ENCODE results near the gene PMEPA1. TPM values are rescaled to one million over a fixed set of nuclear protein-coding genes. Genes with fewer than 3 reads are reported as not detected.
A peak's percentile ranks its signal among the peaks of the same experiment; 100 is the strongest.

The PMEPA1 gene
- polyA plus RNA-seq, 3 donors from 2014 or later: not detected

GRCh38 chr20:57691699-57692098, 18.1 kb downstream of the PMEPA1 start:
- no peaks in the 10 kb centered on the region for H3K9me3 Mint-ChIP-seq
- H3K4me3 Mint-ChIP-seq: no peak overlapping the region
- no peak overlapping the region for H3K27ac Mint-ChIP-seq
- peaks cover 0 to 2% of the 10 kb centered on the region in 2 donors for H3K4me1 Mint-ChIP-seq
- DNase-seq: no peak
- no peaks in the 10 kb centered on the region for H3K36me3 Mint-ChIP-seq
- peaks cover 0 to 9% (median 2%) of the 10 kb centered on the region in 3 donors for H3K27me3 Mint-ChIP-seq (ENCODE audit: low read depth in 3 of 3)

- DNase-seq: no peak
- H3K27ac Mint-ChIP-seq: no peak overlapping the region
- H3K27me3 Mint-ChIP-seq (ENCODE audit: low read depth in 3 of 3): peaks cover 0 to 8% (median 4%) of the 10 kb centered on the region in 3 donors
- H3K9me3 Mint-ChIP-seq: no peaks in the 10 kb centered on the region
- H3K4me1 Mint-ChIP-seq: peaks cover 0 to 2% of the 10 kb centered on the region in 2 donors
- no peak overlapping the region for H3K4me3 Mint-ChIP-seq
- H3K36me3 Mint-ChIP-seq: no peaks in the 10 kb centered on the region
These were observed 19.3 kb downstream of the PMEPA1 start for GRCh38 chr20:57690525-57690924.

- Mint-ChIP-seq H3K27ac (no peak overlapping the region), H3K4me3 (no peak overlapping the region), H3K9me3 (no peaks in the 10 kb centered on the region), H3K4me1 (peaks cover 0 to 2% of the 10 kb centered on the region in 2 donors), H3K36me3 (no peaks in the 10 kb centered on the region), H3K27me3 (ENCODE audit: low read depth in 3 of 3) (peaks cover 0 to 6% (median 4%) of the 10 kb centered on the region in 3 donors)
- DNase-seq: no peak
These were observed 19.9 kb downstream of the PMEPA1 start for GRCh38 chr20:57689745-57690481.

GRCh38 chr20:57688864-57689263, 21.0 kb downstream of the PMEPA1 start:
- DNase-seq: no peak
- H3K4me3 Mint-ChIP-seq: no peak overlapping the region
- peaks cover 0 to 6% (median 2%) of the 10 kb centered on the region in 3 donors for H3K27me3 Mint-ChIP-seq (ENCODE audit: low read depth in 3 of 3)
- peaks cover 0 to 2% of the 10 kb centered on the region in 2 donors for H3K4me1 Mint-ChIP-seq
- no peaks in the 10 kb centered on the region for H3K36me3 Mint-ChIP-seq
- H3K27ac Mint-ChIP-seq: no peak overlapping the region
- H3K9me3 Mint-ChIP-seq: no peaks in the 10 kb centered on the region

- peaks cover 0 to 2% of the 10 kb centered on the region in 2 donors for H3K4me1 Mint-ChIP-seq
- no peak overlapping the region for H3K4me3 Mint-ChIP-seq
- DNase-seq: no peak
- H3K36me3 Mint-ChIP-seq: no peaks in the 10 kb centered on the region
- peaks cover 0 to 8% (median 2%) of the 10 kb centered on the region in 3 donors for H3K27me3 Mint-ChIP-seq (ENCODE audit: low read depth in 3 of 3)
- H3K9me3 Mint-ChIP-seq: no peaks in the 10 kb centered on the region
- no peak overlapping the region for H3K27ac Mint-ChIP-seq
These were observed 21.5 kb downstream of the PMEPA1 start for GRCh38 chr20:57688295-57688694.

- H3K36me3 Mint-ChIP-seq: no peaks in the 10 kb centered on the region
- DNase-seq: no peak
- H3K27me3 Mint-ChIP-seq (ENCODE audit: low read depth in 3 of 3): peaks cover 0 to 8% (median 2%) of the 10 kb centered on the region in 3 donors
- H3K27ac Mint-ChIP-seq: peak overlapping the region in 1 of 6 donors; percentile 13
- no peak overlapping the region for H3K4me3 Mint-ChIP-seq
- H3K4me1 Mint-ChIP-seq: peaks cover 0 to 2% of the 10 kb centered on the region in 2 donors
- no peaks in the 10 kb centered on the region for H3K9me3 Mint-ChIP-seq
These were observed 22.7 kb downstream of the PMEPA1 start for GRCh38 chr20:57686931-57687652.

GRCh38 chr20:57685146-57685758, 24.6 kb downstream of the PMEPA1 start:
- Mint-ChIP-seq H3K36me3 (no peaks in the 10 kb centered on the region), H3K4me1 (peaks cover 7 to 9% of the 10 kb centered on the region in 2 donors), H3K27ac (no peak overlapping the region), H3K27me3 (ENCODE audit: low read depth in 3 of 3) (peaks cover 0 to 12% (median 4%) of the 10 kb centered on the region in 3 donors), H3K9me3 (no peaks in the 10 kb centered on the region), H3K4me3 (no peak overlapping the region)
- no peak for DNase-seq

- Mint-ChIP-seq H3K27me3 (ENCODE audit: low read depth in 3 of 3) (peaks cover 0 to 12% (median 4%) of the 10 kb centered on the region in 3 donors), H3K27ac (no peak overlapping the region), H3K4me3 (no peak overlapping the region), H3K9me3 (no peaks in the 10 kb centered on the region), H3K36me3 (no peaks in the 10 kb centered on the region), H3K4me1 (peaks cover 12 to 14% of the 10 kb centered on the region in 2 donors)
- DNase-seq: no peak
These were observed 25.0 kb downstream of the PMEPA1 start for GRCh38 chr20:57684808-57685140.

- H3K36me3 Mint-ChIP-seq: no peaks in the 10 kb centered on the region
- no peak overlapping the region for H3K27ac Mint-ChIP-seq
- DNase-seq: no peak
- no peak overlapping the region for H3K4me3 Mint-ChIP-seq
- H3K27me3 Mint-ChIP-seq (ENCODE audit: low read depth in 3 of 3): peaks cover under 1 to 12% (median 4%) of the 10 kb centered on the region in 3 donors
- H3K4me1 Mint-ChIP-seq: peaks cover 16% of the 10 kb centered on the region in 2 donors
- H3K9me3 Mint-ChIP-seq: no peaks in the 10 kb centered on the region
These were observed 25.7 kb downstream of the PMEPA1 start for GRCh38 chr20:57683881-57684807.

- Mint-ChIP-seq H3K9me3 (no peaks in the 10 kb centered on the region), H3K27ac (no peak overlapping the region), H3K27me3 (ENCODE audit: low read depth in 3 of 3) (peaks cover 2 to 12% (median 4%) of the 10 kb centered on the region in 3 donors), H3K4me1 (peaks cover 16% of the 10 kb centered on the region in 2 donors), H3K36me3 (no peaks in the 10 kb centered on the region), H3K4me3 (no peak overlapping the region)
- DNase-seq: no peak
These were observed 26.5 kb downstream of the PMEPA1 start for GRCh38 chr20:57683287-57683686.

- Mint-ChIP-seq H3K4me1 (peaks cover 16% of the 10 kb centered on the region in 2 donors), H3K36me3 (no peaks in the 10 kb centered on the region), H3K27me3 (ENCODE audit: low read depth in 3 of 3) (peaks cover 2 to 13% (median 4%) of the 10 kb centered on the region in 3 donors), H3K4me3 (no peak overlapping the region), H3K9me3 (no peaks in the 10 kb centered on the region), H3K27ac (peak overlapping the region in 2 of 6 donors; percentile 49 to 65)
- DNase-seq: no peak
These were observed 27.4 kb downstream of the PMEPA1 start for GRCh38 chr20:57682184-57683101.
